LNCAP (cell line): ENCODE results near the gene MX2.

Experiments used
- TF ChIP-seq, protein P1 (sequence below): fragments of 450-650 bp; IDR thresholded peaks from 2 replicates; pipeline ENCODE4 v1.5.1; 2017; ENCODE audit warnings: mild to moderate bottlenecking

Gene MX2

DNA sequence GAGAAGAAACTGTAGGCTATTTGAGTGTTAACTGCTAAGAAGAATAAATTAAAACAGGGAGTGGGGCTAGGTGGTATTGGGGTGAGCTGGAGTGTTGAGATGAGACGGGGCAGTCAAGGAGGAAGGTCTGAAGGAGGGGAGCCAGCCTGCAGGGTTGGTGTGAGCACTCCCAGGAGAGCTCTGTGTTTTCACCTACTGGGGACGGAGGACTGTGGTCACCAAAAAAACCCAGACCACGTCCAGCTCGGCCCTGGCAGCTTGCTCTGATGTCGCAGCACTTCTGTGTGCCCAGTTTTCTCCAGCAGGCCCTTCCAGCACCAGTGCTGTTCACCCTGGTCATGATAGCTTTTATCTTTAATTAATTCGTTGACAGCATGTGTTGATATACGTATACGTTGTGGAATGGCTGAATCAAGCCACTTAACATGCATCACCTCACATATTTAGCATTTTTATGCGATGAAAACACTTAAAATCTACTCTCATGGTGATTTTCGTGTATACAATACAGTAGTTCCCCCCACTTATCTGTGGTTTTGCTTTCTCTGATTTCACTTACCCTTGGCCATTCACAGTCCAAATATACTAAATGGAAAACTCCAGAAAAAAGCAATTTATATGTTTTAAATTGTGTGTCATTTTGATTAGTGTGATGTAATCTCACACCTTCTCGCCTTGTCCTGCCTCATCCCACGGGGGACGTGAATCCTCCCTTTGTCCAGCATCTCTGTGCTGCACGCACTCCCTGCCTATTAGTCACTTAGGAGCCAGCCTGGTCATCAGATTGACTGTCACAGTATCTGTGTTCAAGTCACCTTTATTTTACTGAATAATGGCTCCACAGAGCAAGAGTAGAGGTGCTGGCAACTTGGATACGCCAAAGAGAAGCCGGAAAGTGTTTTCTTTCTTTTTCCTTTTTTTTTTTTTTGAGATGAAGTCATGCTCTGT is 32.9 kb upstream of the MX2 start:
- TF ChIP-seq, protein P1, sequence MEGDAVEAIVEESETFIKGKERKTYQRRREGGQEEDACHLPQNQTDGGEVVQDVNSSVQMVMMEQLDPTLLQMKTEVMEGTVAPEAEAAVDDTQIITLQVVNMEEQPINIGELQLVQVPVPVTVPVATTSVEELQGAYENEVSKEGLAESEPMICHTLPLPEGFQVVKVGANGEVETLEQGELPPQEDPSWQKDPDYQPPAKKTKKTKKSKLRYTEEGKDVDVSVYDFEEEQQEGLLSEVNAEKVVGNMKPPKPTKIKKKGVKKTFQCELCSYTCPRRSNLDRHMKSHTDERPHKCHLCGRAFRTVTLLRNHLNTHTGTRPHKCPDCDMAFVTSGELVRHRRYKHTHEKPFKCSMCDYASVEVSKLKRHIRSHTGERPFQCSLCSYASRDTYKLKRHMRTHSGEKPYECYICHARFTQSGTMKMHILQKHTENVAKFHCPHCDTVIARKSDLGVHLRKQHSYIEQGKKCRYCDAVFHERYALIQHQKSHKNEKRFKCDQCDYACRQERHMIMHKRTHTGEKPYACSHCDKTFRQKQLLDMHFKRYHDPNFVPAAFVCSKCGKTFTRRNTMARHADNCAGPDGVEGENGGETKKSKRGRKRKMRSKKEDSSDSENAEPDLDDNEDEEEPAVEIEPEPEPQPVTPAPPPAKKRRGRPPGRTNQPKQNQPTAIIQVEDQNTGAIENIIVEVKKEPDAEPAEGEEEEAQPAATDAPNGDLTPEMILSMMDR: no peak

DNA sequence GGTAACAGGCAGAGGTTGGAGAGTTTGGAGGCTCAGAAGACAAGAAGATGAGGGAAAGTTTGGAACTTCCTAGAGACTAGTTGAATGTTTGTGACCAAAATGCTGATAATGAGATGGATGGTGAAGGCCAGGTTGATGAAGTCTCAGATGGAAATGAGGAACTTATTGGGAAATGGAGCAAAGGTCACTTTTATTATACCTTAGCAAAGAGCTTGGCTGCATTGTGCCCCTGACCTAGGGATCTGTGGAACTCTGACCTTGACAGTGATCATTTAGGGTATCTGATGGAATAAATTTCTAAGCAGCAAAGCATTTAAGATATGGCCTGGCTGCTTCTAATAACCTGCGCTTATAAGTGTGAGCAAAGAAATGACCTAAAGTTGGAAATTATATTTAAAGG is 28.1 kb upstream of the MX2 start:
- TF ChIP-seq, protein P1: no peak

DNA sequence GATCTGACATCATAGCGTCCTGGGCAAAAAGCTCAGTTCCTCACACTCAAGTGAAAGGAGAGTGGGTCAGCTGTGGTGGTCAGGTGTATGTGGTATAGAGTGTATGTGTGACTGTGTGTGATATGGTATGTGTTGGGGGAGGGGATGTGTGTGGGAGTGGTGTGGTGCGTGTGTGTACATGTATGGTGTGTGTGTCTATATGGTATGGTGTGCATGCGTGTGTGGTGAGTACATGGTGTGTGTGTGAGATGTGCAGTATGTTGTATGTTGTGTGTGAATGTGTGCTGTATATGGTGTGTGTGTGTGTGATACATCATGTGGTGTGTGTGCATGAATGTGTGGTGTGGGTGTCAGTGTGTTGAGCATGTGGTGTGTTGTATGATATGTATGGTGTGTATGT is 24.3 kb upstream of the MX2 start:
- TF ChIP-seq, protein P1: no peak

DNA sequence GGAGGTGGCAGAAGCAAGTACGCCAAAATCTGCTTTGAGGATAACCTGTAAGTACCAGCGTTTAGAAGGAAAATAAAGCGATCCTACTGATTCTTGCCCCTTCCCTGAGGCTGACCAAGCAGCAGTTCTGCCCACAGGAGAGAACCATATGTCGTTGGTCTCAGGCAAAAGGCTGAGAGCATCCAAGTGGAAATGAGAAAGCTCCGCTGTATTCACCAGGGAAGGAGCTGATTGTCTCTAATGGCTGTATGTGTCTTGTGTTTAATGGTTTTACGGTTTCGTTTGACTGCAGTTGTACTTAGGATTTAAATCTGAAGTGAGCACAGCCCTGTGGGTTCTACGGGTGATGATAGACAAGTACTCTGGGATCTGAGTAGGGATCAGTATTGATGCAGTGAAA is 23.4 kb upstream of the MX2 start:
- TF ChIP-seq, protein P1: no peak

DNA sequence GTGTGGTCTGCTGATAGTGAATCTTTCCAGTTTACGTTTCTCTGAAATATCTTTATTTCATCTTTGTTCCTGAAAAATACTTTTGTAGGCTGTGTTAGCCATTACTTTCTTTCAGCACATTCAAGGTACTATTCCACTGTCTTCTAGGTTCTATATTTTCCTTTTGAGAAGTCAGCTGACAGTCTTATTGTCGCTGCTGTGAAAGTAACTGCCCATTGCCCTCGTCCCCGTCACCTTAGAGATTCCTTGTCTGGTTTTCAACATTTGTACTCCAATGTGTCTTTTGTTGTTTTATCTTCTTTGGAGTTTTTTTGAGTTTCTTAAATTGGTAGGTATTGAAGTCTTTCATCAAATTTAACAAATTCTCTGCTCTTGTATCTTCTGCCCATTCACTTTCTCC is 19.8 kb upstream of the MX2 start:
- TF ChIP-seq, protein P1: no peak

DNA sequence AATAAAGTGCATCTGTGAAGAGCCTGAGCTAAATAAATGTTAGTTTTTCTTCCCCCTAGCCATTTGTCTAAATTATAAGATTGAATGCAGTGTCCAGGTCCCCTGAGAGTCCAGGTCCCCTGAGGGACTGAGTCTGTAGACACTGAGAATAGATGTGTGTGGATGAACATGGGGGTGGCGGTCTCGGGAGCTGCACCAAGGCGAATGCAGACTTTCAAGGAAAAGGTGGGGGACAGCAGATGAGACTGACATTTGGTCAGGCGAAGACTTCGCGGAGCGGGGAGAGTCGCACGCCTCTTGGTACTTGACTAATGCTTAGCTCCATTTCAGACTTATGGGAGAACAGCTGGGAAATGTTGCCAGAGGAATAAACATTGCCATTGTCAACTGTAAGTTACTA is 17.7 kb upstream of the MX2 start:
- TF ChIP-seq, protein P1: no peak

DNA sequence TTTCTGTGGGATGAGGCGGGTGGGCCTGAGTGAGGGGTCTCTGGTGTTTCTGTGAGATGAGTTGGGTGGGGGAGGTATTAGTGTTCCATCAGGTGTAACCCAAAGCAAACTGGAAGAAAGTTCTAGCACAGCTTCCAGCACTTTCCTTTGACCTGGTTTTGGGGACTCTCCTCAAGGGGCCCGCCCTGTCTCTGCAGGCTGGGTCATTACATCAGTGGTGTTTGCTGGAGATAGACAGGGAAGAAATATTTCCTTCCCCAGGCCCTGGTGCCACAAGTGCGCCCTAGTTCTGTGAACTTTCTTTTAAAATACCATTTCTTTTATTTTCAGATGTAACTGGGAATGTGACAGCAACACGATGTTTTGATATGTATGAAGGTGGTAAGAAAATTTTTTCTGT is 16.5 kb upstream of the MX2 start:
- TF ChIP-seq, protein P1: no peak
